GM12875 (cell line): ENCODE results near the gene COMT.
A peak's percentile ranks its signal among the peaks of the same experiment; 100 is the strongest.

Experiments
- H3K4me3 ChIP-seq: one replicate; pipeline ENCODE4 v1.5.1; 2011; ENCODE audit warnings: low read depth, low read length, control low read depth
- TF ChIP-seq, protein P1 (sequence below): IDR thresholded peaks from 2 replicates; pipeline ENCODE4 v1.5.1; 2011; ENCODE audit warnings: low read depth, mild to moderate bottlenecking, control low read depth, inconsistent platforms, low read length, moderate library complexity, borderline replicate concordance; ENCODE audit not compliant: insufficient read depth

COMT gene

DNA sequence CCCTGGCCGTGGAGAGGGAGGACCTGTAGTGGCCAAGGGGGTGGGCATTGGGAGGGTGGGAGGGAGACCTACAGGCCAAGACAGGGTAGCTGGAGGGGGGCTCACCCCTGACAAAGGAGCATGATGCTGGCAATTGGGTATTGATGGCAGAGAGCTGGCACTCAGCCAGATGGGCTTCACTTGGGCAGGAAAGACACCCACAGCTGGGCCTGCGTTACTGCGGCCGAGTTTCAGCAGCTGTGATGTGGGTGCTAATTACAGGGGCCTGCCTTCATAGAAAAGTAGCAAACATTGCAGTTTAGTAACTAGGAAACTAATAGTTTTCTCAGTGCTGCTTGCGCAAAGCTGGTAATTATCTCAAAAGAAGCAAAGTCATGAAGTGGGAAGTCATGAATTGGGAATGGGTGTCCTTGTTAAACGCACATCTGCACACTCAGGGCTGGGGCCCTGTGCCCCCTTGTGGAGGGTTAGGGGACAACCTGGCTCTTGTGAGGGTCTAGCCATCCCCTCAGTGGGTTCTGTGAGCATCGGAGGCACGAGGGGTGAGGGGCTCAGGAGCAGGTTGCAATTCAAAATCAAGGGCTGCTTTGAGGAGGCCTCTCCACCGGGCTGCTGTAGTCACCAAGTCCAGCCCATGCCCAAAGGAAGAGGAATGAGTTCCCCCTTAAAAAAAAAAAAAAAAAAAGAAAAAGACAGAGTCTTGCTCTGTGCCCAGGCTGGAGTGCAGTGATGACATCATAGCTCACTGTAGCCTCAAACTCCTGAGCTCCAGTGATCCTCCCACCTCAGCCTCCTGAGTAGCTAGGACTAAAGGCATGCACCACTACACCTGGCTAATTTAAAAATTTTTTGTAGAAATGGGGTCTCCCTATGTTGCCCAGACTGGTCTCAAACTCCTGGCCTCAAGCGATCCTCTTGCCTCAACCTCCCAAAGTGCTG, 24.5 kb downstream of the COMT start:
- TF ChIP-seq, protein P1, sequence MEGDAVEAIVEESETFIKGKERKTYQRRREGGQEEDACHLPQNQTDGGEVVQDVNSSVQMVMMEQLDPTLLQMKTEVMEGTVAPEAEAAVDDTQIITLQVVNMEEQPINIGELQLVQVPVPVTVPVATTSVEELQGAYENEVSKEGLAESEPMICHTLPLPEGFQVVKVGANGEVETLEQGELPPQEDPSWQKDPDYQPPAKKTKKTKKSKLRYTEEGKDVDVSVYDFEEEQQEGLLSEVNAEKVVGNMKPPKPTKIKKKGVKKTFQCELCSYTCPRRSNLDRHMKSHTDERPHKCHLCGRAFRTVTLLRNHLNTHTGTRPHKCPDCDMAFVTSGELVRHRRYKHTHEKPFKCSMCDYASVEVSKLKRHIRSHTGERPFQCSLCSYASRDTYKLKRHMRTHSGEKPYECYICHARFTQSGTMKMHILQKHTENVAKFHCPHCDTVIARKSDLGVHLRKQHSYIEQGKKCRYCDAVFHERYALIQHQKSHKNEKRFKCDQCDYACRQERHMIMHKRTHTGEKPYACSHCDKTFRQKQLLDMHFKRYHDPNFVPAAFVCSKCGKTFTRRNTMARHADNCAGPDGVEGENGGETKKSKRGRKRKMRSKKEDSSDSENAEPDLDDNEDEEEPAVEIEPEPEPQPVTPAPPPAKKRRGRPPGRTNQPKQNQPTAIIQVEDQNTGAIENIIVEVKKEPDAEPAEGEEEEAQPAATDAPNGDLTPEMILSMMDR, result peak; percentile 41; the same call in 1 of the 2 replicates
- H3K4me3 ChIP-seq, result no peak overlapping the region

DNA sequence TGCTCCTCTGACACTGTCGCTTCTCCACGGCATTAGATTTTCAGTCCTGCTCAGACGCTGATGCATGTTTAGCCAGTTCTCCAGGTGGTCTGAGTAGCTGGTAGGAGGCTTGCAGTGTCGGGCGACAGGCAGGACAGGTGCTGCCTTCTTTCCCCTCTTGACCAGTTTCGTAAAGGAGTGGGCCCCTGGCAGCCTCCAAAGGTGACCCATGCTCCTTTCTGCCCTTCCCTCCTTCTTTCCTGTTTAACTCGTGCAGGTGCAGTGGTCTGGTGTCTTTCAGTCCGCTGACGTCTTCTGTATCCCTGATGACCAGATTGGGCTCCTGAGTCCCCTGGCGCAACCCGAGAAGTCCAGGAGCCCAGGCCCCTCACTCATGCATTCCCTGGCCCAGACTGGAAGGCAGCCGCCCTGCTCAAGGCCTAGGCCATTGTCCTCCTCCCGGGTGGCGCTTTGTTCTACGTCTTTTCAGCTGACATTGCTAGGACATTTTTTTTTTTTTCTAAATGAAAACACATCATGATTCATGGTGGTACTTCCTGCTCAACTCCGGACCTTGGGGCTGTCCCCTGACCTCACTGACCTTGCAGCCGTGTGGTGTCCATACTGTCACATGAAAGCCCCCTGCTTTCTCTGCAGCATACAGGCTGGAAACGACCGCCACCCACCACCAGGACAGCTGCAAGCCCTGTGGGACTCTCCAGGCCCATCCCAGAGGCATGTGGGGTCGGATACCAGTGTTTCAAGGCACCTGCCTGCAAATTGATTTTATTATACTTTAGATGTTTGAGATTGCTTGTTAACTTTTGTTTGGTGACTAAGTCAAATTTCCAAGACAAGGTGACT, 25.6 kb downstream of the COMT start:
- no peak overlapping the region for H3K4me3 ChIP-seq
- TF ChIP-seq, protein P1, result no peak

DNA sequence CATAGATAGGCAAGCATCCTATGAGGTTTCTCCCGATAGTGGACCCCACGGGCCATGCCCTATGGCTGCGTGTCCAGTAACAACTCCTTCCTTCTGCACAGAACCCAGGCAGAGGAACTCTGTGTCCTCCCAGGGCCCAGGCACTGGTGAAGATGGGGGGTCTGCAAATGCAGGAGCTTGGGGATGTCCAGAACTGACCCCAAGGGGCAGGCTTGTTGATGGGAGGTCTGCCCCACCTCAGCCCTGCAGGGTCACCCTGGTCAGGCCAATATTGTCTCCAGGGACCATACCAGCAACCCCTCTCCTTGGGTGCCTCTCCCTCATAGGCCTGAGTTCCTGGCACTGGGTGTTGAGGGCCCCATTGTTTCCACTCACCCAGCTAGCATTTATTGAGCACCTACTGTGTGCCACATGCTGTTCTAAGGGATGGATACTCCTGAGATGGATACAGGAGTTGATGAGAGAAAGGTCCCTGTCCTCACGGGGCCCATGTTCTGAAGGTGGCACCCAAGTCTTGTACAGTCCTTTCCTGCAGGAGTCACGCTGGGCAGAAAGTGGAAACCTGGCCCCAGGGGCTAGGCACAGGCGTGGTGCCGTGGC, 26.4 kb downstream of the COMT start:
- no peak overlapping the region for H3K4me3 ChIP-seq
- TF ChIP-seq, protein P1, result no peak

DNA sequence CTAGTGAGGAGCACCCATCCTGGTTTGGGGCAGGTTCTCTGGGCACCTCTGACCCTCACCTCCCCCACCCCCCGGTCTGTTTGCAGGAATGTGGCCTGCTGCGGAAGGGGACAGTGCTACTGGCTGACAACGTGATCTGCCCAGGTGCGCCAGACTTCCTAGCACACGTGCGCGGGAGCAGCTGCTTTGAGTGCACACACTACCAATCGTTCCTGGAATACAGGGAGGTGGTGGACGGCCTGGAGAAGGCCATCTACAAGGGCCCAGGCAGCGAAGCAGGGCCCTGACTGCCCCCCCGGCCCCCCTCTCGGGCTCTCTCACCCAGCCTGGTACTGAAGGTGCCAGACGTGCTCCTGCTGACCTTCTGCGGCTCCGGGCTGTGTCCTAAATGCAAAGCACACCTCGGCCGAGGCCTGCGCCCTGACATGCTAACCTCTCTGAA, 26.9 kb downstream of the COMT start:
- no peak overlapping the region for H3K4me3 ChIP-seq
- TF ChIP-seq, protein P1, result no peak

DNA sequence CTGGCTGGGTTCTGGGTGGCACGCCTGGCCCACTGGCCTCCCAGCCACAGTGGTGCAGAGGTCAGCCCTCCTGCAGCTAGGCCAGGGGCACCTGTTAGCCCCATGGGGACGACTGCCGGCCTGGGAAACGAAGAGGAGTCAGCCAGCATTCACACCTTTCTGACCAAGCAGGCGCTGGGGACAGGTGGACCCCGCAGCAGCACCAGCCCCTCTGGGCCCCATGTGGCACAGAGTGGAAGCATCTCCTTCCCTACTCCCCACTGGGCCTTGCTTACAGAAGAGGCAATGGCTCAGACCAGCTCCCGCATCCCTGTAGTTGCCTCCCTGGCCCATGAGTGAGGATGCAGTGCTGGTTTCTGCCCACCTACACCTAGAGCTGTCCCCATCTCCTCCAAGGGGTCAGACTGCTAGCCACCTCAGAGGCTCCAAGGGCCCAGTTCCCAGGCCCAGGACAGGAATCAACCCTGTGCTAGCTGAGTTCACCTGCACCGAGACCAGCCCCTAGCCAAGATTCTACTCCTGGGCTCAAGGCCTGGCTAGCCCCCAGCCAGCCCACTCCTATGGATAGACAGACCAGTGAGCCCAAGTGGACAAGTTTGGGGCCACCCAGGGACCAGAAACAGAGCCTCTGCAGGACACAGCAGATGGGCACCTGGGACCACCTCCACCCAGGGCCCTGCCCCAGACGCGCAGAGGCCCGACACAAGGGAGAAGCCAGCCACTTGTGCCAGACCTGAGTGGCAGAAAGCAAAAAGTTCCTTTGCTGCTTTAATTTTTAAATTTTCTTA, 27.8 kb downstream of the COMT start:
- TF ChIP-seq, protein P1, result no peak
- no peak overlapping the region for H3K4me3 ChIP-seq

DNA sequence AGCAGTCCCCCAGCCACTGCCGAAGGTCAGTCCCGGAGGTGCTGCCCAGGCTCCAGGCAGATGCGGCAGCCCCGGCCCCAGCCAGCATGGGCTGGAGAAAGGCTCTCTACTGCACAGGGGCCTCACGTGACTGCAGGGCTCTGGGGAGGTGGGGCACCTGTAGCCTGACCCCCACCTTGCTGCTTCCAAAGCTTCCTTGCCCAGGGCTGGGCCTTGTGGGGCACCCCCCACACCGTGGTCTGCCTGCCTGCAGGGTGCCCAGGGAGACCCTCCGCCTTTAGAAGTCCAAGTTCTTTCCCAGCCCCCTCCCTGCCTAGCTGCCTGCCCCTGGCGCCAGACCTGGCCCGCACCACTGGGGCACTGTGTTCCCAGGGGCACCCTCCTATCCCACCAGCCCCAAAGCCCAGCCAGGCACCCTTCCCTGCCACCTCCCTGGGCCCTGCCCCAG, 28.5 kb downstream of the COMT start:
- TF ChIP-seq, protein P1, result no peak
- no peak overlapping the region for H3K4me3 ChIP-seq
